ENCODE data around the gene IGSF21.

DNA sequence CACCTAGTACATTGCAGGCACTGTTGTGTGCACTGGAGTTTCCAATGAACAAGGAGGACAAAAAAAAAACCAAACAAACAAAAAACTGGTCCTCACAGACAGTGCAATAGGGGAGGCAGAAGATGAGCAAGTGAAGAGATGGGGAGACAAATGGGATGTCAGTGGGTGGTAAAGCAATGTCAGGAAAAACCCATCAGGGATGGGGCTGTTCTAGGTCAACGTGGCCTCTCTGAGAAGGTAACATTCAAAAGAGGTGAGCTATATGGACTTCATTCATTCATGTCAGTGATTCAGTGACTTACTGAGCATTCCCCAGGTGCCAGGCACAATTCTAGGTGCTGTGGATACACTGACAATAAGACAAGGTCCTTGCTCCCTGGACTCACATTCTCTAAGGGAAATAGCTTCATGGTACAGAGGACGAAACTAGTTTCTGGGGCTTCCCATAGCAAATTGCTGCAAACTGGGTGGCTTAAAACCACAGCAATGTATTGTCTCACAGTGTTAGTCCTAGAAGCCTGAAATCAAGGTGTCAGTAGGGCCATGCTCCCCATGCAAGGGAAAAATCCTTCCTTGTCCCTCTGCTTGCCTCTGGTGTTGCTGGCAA, 232.7 kb downstream of the IGSF21 start:
- no peak for TF ChIP-seq GATA2 (IDR thresholded peaks at IDR 0.05; ENCODE audit: insufficient read depth, insufficient read length, low read depth, low read length)
- TF ChIP-seq, protein P1, sequence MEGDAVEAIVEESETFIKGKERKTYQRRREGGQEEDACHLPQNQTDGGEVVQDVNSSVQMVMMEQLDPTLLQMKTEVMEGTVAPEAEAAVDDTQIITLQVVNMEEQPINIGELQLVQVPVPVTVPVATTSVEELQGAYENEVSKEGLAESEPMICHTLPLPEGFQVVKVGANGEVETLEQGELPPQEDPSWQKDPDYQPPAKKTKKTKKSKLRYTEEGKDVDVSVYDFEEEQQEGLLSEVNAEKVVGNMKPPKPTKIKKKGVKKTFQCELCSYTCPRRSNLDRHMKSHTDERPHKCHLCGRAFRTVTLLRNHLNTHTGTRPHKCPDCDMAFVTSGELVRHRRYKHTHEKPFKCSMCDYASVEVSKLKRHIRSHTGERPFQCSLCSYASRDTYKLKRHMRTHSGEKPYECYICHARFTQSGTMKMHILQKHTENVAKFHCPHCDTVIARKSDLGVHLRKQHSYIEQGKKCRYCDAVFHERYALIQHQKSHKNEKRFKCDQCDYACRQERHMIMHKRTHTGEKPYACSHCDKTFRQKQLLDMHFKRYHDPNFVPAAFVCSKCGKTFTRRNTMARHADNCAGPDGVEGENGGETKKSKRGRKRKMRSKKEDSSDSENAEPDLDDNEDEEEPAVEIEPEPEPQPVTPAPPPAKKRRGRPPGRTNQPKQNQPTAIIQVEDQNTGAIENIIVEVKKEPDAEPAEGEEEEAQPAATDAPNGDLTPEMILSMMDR (IDR thresholded peaks at IDR 0.05; ENCODE audit: extremely low read depth in 1 of 2, insufficient read depth in 1 of 2, low read depth in 1 of 2, low read length in 2 of 2): no peak
- TF ChIP-seq POLR2A (IDR thresholded peaks at IDR 0.05; ENCODE audit: low read depth, low read length): no peak
- TF ChIP-seq MYC (IDR thresholded peaks at IDR 0.05; ENCODE audit: low read depth, low read length): no peak
- no peak for TF ChIP-seq POLR2AphosphoS5 (IDR thresholded peaks at IDR 0.05; ENCODE audit: insufficient read depth, low read depth, low read length)
- TF ChIP-seq JUN (IDR thresholded peaks at IDR 0.05; ENCODE audit: borderline replicate concordance, insufficient read depth, insufficient read length, low read depth): no peak
- TF ChIP-seq, protein P2, sequence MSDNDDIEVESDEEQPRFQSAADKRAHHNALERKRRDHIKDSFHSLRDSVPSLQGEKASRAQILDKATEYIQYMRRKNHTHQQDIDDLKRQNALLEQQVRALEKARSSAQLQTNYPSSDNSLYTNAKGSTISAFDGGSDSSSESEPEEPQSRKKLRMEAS (IDR thresholded peaks at IDR 0.05; ENCODE audit: insufficient read depth, insufficient read length): no peak
